Subcutaneous adipose tissue (tissue), 4 donors: ENCODE results near the gene TMEM40. TPM values are rescaled to one million over a fixed set of nuclear protein-coding genes. Genes with fewer than 3 reads are reported as not detected.

Experiments used
- CTCF ChIP-seq: fragments of 450-650 bp; IDR thresholded peaks from one replicate; pipeline ENCODE4 v1.5.1; 2016; ENCODE audit warnings: low read depth, mild to moderate bottlenecking, control low read depth, antibody characterized with exemption, moderate library complexity
- total RNA-seq, 4 donors: library from RNA; depleted of rRNA; stranded (reverse); fragments of >200 nt; gene quantifications; one replicate each; pipeline ENCODE4 v1.1.0, GENCODE V29; 2016

TMEM40 gene
- total RNA-seq, 4 donors from 2014 or later: not detected

GRCh38 chr3:12798559-12799179 lies 39.6 kb upstream of the TMEM40 start:
- no peak for TF ChIP-seq CTCF

GRCh38 chr3:12797892-12798558 lies 39.0 kb upstream of the TMEM40 start:
- TF ChIP-seq CTCF: no peak

GRCh38 chr3:12797124-12797891 lies 38.2 kb upstream of the TMEM40 start:
- TF ChIP-seq CTCF: no peak

- no peak for TF ChIP-seq CTCF
These were observed 37.4 kb upstream of the TMEM40 start, which contains the start of gene CAND2 for GRCh38 chr3:12796171-12797123. Gene CAND2 (plus strand): TSS chr3:12796680. CDS start chr3:12796721, 41 bp downstream.

- no peak for TF ChIP-seq CTCF
These were observed 34.6 kb upstream of the TMEM40 start for GRCh38 chr3:12793701-12794100.

GRCh38 chr3:12791430-12791829 lies 32.4 kb upstream of the TMEM40 start:
- TF ChIP-seq CTCF: no peak
